ENCODE results near the gene SNAI3.

SNAI3 gene

DNA sequence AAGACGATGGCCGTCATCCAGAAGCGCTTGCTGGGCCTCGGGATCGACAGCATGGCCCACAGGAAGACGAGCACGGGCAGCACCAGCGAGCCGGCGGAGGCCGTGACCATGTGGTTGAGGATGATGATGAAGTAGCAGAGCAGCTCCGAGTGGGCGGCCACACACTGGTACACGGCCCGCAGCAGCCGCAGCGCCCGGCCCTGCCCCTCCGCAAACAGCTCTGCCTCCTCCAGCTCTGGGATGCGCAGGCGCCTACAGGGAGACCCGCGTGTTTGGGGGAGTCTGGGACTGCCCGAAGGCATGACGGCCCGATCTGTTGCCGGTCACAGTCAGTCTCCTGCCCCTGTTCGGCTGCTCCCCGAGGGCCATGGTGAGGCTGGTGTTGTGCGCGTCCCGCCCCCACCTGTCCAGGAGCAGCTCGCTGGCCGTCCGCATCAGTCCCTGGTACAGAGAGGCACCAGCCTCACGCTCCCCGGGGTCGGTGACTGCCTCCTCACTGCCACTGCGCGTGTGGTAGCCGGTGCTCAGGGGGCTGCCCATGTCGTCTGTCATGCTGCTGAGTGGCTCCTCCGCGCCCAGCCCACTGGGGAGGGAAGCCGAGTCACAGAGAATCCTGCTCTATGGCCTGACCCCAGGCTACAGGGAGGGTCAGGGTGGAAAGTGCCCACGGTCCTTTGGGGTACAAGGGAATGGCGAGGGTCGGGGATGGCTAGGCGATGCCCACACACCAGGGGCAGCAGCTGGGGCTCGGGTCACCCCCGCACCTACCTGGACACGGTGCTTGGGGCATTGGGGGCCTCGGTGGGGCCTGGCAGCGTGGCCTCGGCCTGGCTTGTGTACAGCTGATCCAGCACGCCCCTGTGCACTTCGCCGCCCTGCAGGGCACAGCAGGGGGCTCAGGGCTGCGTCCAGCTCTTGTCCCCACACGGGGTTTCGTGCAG, 35.8 kb upstream of the SNAI3 start:
- H3K27ac ChIP-seq = no peak overlapping the region
- no peak overlapping the region for H3K4me3 ChIP-seq

DNA sequence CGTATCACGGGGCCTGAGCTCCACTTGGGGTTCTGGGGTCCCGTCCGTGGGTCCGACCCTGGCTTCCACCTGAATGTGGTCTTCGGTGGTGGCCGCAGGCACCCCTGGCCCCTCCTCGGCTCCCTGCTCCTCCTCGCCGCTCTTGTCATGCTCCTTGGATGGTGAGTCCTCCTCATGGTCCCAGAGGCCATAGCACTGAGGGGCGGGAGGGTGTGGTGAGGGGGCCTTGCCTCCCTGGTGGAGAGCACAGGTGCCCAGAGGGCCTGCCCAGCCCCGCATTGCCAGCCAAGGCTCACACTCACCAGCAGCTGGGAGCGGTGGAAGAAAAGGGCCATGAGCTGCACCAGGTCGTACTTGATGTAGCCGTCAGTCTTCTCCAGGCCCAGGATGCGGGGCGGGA, 34.9 kb upstream of the SNAI3 start:
- no peak overlapping the region for H3K27ac ChIP-seq
- no peak overlapping the region for H3K4me3 ChIP-seq

DNA sequence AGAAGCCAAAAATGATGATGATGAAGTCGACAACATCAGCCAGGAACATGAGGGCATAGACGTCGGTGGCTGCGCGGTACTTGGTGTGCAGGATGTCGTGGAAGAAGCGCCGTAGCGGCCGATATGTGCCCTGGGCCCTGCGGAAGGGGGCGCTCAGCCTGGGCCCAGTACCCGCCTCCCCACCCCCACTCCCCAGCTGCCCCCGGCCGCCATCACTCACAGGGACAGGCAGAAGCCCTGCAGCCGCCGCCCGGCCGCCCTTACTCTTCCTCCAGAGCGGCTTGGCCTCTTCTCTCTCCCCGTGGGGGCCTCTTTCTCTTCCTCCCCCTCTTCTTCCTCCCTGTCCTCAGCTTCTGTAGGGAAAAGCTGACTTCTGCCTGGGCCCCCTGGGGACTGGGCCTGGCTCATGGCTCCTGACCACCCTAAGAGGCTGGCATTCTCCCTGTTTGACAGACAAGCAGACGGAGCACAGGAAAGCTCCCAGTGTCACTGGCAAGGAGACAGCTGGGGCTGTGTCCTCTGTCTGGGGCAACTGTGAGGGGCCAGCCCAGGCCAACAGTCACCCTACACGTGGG, 34.2 kb upstream of the SNAI3 start:
- H3K4me3 ChIP-seq = no peak overlapping the region
- no peak overlapping the region for H3K27ac ChIP-seq

DNA sequence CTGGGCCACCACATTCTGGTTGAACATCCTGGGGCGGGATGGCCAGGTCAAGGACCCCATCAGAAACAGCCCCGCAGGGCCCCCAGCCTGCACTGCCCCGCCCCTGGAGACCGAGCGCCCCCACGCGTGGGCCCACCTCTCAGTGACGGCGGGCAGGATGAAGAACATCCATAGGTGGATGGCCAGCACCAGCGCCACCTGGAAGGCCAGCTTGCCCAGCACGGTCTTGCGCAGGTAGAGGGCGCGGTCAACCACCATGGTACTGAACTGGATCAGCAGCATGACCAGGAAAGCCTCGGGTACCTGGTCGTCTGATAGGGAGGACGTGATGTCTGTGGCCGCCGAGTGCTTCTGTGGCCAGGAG, 33.6 kb upstream of the SNAI3 start:
- H3K4me3 ChIP-seq = no peak overlapping the region
- no peak overlapping the region for H3K27ac ChIP-seq

DNA sequence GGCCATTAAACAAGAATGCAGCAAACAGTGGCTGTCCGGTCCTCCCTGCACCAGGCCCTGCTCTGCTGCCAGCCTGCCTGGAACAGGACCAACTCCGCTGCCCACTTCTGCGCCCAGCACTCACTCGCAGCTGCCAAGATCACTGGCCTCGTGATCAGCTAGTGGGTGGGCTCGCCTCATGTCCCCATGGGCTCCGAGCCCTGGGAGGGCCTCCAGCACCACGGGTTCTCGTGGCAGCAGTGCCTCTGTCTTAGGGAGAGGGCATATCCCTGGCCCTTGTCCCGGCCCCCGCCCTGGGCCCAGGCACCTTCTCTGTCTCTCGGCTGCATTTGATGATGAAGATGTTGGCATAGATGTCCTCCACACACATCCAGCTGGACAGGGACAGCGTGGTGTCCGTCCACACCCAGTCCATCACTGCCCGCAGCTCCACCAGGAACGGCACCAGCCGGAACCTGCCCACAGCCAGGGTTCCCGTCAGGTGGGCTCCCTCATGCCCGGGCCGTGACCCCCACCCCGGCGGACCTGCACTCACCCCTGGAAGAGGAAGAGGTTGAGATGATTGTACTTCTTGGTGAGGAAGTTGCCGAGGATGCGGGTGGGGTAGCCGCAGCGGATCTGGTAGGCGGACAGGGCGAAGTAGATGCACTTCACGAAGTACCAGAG, 33.1 kb upstream of the SNAI3 start:
- H3K4me3 ChIP-seq = no peak overlapping the region
- no peak overlapping the region for H3K27ac ChIP-seq

DNA sequence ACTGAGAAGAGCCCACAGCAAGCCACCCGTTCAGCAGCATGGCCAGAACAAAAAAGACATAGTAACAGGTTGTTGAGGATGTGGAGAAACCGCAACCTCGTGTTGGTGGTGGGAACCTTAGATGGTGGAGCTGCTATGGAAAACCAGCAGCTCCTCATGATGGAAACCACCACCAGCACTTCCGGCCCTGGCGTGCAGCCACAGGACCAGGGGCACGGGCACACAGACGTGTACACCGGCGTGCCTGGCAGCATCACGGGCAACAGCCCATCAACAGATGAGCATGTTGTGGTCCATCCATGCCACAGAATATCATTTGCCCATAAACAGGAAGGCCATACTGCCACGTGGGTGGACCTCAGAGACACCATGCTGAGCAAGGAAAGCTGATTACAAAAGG, 31.9 kb upstream of the SNAI3 start:
- no peak overlapping the region for H3K4me3 ChIP-seq

DNA sequence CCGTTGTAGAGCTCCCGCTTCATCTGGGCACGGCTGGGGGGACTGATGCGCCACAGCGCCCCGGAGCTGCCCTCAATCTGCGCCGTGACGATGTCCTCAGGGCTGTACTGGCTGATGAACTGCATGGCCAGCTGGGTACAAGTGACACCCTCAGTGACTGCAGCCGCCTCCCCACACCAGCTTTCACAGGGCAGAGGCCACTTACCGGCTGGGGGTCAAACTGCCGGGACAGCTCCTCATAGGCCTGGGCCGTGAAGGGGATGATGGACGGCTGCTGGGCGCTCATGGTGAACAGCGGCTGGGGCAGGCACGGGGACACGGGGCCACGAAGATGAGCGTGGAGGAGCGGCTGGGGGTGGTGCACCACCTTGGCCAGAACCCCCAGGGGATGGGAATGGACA, 30.3 kb upstream of the SNAI3 start:
- H3K4me3 ChIP-seq = no peak overlapping the region
- H3K27ac ChIP-seq = no peak overlapping the region

More for the DNA sequence above, 31.9 kb upstream of the SNAI3 start:
- H3K27ac ChIP-seq = no peak overlapping the region

DNA sequence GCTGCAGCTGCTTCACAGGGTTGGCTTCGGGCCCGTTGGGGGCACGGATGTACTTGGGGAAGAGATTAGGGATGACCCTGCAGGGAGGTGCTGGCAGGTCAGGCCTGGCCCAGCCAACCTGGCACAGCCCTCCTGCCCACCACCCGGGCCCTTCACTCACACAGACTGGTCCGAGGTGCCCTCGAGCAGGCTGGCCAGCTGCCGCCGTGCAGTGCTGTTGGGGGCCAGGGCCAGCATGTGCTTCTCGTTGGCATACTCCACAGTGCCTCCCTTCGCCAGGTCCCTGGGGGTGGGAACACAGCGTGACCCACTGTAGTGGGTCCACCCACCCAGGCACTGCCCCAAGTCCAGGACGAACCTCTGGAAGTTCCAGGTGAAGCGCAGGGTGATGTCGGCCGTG, 29.9 kb upstream of the SNAI3 start:
- H3K27ac ChIP-seq = no peak overlapping the region
- H3K4me3 ChIP-seq = no peak overlapping the region

DNA sequence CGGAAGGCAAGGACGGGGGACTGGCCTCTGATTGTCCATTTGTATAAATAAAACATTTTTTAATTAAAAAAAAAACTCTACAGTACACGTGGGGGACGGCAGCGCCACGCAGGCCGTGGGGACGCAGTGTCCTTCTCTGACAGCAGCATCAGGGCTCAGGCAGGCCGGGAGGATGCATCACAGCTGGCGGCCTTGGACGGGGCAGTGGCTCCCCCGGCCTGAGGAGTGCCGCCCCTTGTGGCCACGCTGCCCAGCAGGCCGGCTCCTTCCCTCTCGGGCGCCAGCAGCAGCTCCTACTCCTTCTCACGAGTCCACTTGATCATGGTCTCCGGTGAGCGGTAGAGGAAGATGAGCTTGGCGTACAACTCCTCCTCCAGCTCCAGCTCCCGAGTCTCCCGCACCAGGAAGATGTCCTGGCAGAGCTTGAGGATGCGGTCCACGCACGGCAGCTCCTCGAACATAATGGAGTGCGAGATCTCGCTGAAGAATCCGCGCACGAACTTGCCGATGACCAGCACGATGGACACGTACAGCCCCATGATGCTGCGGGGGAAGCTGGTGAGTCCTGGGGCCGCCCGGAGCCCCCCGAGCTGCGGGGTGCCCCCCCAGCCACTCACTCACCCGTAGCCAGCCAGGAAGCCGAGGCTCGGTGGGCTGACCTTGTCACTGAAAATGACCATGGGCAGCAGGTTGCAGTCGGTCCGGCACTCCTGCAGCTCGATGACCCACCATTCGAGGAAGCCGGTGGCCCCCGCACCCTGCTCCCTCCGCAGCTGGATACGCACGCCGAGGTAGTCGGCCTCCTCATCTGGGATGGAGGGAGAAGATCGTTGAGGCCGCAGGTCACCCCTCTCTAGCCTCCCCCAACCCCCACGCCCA, 29.2 kb upstream of the SNAI3 start:
- H3K27ac ChIP-seq = no peak overlapping the region
- no peak overlapping the region for H3K4me3 ChIP-seq

DNA sequence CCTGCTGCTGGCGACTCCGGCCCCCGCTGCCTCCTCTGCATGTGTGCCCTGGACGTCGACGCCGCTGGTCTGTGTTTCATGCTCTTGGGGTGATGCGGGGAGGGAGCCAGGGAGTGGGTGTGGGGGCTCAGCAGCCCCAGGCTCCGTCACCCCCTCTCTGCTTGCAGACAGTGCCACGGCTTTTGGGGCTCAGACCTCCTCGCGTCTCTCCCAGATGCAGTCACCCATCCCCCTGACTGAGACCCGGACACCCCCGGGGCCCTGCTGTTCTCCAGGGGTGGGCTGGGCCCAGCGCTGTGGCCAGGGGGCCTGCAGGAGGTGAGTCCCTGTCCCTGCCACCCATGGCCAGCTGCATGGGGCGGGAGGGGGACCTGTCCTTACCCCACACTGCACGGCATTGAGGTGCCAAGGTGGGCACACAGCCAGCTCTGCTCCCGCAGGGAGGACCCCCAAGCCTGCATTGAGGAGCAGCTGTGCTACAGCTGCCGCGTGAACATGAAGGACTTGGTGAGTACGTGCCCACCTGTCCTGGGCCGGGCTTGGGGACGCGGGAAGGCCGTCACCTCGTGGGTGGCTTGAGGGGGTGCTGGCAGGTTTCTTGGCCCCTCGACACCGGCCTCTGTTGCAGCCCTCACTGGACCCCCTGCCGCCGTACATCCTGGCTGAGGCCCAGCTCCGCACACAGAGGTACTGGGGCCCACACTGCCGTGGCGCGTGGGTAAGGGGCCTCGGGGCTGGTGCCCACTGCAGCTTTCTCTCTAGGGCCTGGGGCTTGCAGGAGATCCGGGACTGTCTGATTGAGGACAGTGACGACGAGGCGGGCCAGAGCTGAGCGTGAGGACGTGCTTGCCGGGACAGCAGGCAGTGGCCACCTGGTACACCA, 28.4 kb upstream of the SNAI3 start:
- H3K27ac ChIP-seq = no peak overlapping the region
- H3K4me3 ChIP-seq = no peak overlapping the region

DNA sequence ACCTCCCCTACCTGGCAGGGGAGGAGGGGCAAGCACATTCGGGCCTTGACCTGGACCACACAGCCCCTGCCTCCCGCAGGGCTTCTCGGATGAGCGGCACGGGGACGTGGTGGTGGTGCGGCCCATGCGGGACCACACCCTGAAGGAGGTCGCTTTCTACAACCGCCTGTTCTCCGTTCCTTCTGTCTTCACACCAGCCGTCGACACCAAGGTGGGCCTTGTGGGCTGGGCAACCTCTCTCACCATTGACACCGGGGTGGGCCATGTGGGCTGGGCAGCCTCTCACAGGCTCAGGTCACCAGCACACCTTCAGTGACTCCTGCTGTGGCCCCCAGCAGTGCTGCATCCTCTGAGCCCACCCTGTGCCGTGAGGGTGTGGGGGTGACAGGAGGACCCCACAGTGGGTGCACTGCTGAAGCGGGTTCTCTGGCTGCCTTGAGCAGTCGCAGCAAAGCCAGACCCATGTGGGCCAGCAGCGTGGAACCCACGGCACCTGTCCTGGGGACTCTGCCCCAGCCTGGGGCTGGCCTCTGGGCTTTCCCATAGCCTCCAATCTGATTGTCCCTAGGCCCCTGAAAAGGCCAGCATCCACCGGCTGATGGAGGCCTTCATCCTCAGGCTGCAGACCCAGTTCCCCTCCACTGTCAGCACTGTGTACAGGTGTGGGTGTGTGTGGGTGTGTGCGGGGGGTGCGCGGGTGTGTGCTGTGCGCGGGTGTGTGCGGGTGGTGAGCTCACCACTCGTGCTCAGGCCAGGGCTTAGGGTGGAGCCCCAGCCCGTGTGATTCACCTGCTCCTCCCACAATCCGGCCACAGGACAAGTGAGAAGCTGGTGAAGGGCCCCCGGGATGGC, 27.5 kb upstream of the SNAI3 start:
- Histone ChIP-seq H3K27ac (no peak overlapping the region), H3K4me3 (no peak overlapping the region)

DNA sequence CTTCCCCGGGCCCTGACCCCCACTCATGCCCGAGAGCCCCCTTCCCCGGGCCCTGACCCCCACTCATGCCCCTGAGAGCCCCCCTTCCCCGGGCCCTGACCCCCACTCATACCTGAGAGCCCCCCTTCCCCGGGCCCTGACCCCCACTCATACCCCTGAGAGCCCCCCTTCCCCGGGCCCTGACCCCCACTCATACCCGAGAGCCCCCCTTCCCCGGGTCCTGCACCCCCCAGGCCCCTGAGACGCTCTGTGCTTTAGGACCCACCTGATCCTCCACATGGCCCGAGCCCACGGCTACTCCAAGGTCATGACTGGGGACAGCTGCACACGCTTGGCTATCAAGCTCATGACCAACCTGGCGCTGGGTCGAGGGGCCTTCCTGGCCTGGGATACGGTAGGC, 26.7 kb upstream of the SNAI3 start:
- H3K4me3 ChIP-seq = no peak overlapping the region
- H3K27ac ChIP-seq = no peak overlapping the region

DNA sequence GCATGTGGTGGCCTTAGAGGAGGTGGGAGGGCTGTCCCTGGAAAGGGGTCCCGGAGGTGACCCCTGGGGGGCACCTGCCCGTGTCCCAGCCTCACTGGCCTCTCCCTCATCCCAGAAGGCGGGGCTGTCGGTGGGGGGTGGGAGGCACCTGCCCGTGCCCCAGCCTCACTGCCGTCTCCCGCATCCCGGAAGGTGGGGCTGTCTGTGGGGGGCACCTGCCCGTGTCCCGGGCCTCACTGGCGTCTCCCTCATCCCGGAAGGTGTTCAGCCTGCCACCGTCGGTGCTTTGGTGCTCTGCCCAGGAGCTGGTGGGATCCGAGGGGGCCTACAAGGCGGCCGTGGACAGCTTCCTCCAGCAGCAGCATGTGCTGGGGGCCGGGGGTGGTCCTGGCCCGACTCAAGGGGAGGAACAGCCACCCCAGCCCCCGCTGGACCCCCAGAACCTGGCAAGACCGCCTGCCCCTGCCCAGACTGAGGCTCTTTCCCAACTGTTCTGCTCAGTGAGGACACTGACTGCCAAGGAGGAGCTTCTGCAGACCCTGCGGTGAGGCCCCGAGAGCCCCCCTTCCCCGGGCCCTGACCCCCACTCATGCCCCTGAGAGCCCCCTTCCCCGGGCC, 26.2 kb upstream of the SNAI3 start:
- H3K27ac ChIP-seq = no peak overlapping the region
- H3K4me3 ChIP-seq = no peak overlapping the region

DNA sequence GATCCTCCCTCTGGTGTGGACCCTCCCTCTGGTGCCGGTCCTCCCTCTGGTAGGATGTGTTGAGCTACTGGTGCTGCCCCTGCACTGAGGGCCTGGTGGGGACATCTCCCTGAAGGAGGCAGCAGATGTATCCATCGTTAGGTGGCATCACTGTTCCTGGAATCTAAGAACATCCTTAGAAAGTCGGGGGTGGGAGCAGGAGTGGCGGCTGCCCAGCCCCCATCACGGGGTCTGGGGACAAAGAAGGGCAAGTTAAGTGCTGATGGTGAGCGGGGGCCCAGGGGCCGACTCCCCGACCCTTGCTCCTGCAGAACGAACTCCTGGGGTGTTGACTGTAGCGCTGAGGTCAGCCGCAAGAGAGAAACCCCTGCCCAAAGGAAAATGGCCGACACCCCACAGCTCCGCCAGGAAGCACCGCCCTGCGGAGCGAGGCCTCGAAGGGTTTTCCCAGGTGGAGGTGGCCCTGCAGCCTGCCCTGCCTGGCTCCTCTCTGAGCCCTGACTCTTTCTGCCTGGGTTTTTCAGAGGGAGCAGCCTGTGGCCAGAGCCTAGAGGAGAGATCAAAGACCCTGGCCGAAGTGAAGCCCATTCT, 25.5 kb upstream of the SNAI3 start:
- no peak overlapping the region for H3K27ac ChIP-seq
- no peak overlapping the region for H3K4me3 ChIP-seq

DNA sequence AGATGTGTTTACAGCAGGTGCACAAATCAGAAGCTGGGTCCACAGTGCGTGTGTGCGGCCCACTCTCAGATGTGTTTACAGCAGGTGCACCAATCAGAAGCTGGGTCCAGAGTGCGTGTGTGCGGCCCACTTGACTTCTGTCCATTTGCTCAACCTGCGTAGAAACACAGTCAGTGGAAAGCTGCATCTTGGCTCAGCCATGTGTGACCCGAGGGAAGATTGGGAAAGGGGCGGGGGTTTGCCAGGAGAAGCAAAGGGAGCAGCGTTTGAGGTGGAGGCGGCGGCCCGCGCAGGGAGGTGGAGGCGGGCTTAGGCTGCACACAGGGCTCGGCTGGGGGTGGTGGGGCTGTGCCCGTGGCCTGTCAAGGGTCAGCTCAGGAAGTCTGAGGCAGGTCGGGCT, 24.2 kb upstream of the SNAI3 start:
- Histone ChIP-seq H3K27ac (no peak overlapping the region), H3K4me3 (no peak overlapping the region)

DNA sequence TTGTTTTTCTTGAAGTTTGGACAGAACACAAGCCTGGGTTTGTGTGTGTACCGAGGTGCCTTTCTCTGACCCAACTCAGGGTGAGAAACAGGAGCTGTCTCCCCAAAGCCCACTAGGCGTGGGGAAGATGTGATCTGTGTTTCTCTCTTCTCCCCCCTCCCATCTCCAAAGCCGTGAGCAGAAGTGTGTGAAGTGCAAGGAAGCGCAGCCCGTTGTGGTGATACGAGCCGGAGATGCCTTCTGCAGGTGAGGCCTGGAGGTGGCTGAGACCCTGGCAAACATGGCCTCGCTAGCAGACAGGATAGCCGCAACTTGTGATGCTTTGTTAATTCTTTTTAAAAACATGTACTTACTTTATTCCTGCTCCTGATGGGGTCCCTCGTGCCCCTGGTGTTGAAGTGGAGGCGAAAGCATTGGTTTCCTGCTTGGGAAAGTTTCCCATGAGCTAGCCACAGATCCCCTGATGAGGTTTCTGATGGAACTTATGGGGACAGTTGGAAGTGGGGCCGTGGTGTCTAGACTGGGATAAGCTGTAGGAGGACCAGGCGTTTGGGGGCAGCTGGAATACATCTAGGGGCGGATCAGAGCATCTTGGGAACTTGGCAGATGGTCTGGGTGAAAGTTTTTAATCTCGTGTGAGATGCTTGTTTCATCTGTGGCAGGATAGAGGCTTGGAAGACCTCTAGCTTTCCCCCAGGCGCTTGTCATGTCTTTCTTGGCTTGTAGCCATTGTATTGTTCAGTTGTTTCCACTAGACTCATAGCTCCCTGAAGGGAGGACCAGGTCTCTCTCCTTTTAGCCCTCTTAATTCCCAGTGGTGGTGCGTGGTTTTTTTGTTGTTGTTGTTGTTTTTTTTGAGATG, 20.9 kb upstream of the SNAI3 start:
- Histone ChIP-seq H3K27ac (peak overlapping the region in 19 of 21 experiments; percentile 67 to 98 (median 90)), H3K4me3 (peak overlapping the region; percentile 73 to 100 (median 88))

Measured in skin epidermis (tissue), 12 donors.